ENCODE data around the gene LAMTOR5. TPM values are rescaled to one million over a fixed set of nuclear protein-coding genes. Genes with fewer than 3 reads are reported as not detected.

The LAMTOR5 gene
- polyA plus RNA-seq, 1 donor from 2014 or later, result 102 TPM

DNA sequence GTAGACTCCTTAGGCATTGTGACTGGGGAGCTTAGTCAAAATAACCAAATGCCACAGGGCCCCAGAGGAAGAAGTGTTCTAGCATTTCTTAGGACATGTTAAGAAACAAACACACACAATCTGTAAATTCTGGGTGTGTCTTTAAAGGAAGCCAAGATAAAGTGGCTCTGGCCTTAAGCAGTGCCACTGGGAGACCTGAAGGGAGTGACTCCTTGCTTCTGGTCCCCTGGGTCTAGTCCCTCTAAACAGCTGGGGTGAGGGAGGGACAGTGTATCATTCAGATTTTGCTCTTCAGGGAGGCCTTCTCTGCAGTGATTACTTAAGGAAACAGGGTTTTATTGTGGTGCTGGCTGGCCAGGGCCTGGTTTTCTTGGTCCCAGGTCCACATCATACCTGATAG is 34.4 kb upstream of the LAMTOR5 start:
- Histone ChIP-seq H3K4me2 (ENCODE audit: low read length) (no peak overlapping the region), H3K36me3 (ENCODE audit: insufficient read depth, low read length) (no peaks in the 10 kb centered on the region), H3F3A (ENCODE audit: insufficient read depth, low read length, poor library complexity, severe bottlenecking) (no peaks in the 10 kb centered on the region), H2AFZ (ENCODE audit: low read depth, low read length) (no peak overlapping the region), H3K27ac (ENCODE audit: low read length) (no peak overlapping the region), H4K20me1 (ENCODE audit: insufficient read depth) (no peaks in the 10 kb centered on the region), H3K79me2 (replicated peaks; ENCODE audit: insufficient read depth, low read length) (no peaks in the 10 kb centered on the region), H3K9me2 (ENCODE audit: insufficient read depth, low read length) (no peaks in the 10 kb centered on the region), H3K9me3 (ENCODE audit: low read length) (no peaks in the 10 kb centered on the region), H3K4me3 (ENCODE audit: low read length) (no peak overlapping the region), H3K9ac (ENCODE audit: low read length) (no peak overlapping the region), H3K27me3 (ENCODE audit: insufficient read depth, low read depth, low read length) (no peaks in the 10 kb centered on the region)
- TF ChIP-seq SMC3 (conservative IDR thresholded peaks at IDR 0.05; ENCODE audit: poor library complexity) (no peak), EZH2 (IDR thresholded peaks at IDR 0.05; ENCODE audit: borderline replicate concordance, insufficient read depth, low read length, poor library complexity, severe bottlenecking) (no peak), EP300 (conservative IDR thresholded peaks at IDR 0.05; ENCODE audit: poor library complexity, severe bottlenecking) (no peak), RAD21 (conservative IDR thresholded peaks at IDR 0.05) (no peak), MXI1 (conservative IDR thresholded peaks at IDR 0.05; ENCODE audit: poor library complexity, severe bottlenecking) (no peak), POLR2AphosphoS5 (IDR thresholded peaks at IDR 0.05) (no peak), TAF1 (IDR thresholded peaks at IDR 0.05; ENCODE audit: low read depth) (no peak)
- TF ChIP-seq, protein P1, sequence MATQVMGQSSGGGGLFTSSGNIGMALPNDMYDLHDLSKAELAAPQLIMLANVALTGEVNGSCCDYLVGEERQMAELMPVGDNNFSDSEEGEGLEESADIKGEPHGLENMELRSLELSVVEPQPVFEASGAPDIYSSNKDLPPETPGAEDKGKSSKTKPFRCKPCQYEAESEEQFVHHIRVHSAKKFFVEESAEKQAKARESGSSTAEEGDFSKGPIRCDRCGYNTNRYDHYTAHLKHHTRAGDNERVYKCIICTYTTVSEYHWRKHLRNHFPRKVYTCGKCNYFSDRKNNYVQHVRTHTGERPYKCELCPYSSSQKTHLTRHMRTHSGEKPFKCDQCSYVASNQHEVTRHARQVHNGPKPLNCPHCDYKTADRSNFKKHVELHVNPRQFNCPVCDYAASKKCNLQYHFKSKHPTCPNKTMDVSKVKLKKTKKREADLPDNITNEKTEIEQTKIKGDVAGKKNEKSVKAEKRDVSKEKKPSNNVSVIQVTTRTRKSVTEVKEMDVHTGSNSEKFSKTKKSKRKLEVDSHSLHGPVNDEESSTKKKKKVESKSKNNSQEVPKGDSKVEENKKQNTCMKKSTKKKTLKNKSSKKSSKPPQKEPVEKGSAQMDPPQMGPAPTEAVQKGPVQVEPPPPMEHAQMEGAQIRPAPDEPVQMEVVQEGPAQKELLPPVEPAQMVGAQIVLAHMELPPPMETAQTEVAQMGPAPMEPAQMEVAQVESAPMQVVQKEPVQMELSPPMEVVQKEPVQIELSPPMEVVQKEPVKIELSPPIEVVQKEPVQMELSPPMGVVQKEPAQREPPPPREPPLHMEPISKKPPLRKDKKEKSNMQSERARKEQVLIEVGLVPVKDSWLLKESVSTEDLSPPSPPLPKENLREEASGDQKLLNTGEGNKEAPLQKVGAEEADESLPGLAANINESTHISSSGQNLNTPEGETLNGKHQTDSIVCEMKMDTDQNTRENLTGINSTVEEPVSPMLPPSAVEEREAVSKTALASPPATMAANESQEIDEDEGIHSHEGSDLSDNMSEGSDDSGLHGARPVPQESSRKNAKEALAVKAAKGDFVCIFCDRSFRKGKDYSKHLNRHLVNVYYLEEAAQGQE (IDR thresholded peaks at IDR 0.05; ENCODE audit: borderline replicate concordance), result no peak
- TF ChIP-seq, protein P2, sequence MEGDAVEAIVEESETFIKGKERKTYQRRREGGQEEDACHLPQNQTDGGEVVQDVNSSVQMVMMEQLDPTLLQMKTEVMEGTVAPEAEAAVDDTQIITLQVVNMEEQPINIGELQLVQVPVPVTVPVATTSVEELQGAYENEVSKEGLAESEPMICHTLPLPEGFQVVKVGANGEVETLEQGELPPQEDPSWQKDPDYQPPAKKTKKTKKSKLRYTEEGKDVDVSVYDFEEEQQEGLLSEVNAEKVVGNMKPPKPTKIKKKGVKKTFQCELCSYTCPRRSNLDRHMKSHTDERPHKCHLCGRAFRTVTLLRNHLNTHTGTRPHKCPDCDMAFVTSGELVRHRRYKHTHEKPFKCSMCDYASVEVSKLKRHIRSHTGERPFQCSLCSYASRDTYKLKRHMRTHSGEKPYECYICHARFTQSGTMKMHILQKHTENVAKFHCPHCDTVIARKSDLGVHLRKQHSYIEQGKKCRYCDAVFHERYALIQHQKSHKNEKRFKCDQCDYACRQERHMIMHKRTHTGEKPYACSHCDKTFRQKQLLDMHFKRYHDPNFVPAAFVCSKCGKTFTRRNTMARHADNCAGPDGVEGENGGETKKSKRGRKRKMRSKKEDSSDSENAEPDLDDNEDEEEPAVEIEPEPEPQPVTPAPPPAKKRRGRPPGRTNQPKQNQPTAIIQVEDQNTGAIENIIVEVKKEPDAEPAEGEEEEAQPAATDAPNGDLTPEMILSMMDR (IDR thresholded peaks at IDR 0.05; ENCODE audit: poor library complexity, severe bottlenecking), result no peak

- no peak overlapping the region for H3K4me2 ChIP-seq (ENCODE audit: low read length)
Measured at GRCh38 chr1:110440877-110441276, 33.4 kb upstream of the LAMTOR5 start.

More at GRCh38 chr1:110440877-110441276, 33.4 kb upstream of the LAMTOR5 start:
- Histone ChIP-seq H3K4me3 (ENCODE audit: low read length) (no peak overlapping the region), H3K9ac (ENCODE audit: low read length) (no peak overlapping the region), H2AFZ (ENCODE audit: low read depth, low read length) (no peak overlapping the region), H3K79me2 (replicated peaks; ENCODE audit: insufficient read depth, low read length) (no peaks in the 10 kb centered on the region), H4K20me1 (ENCODE audit: insufficient read depth) (no peaks in the 10 kb centered on the region), H3K9me3 (ENCODE audit: low read length) (no peaks in the 10 kb centered on the region), H3K9me2 (ENCODE audit: insufficient read depth, low read length) (no peaks in the 10 kb centered on the region), H3K27me3 (ENCODE audit: insufficient read depth, low read depth, low read length) (no peaks in the 10 kb centered on the region), H3K27ac (ENCODE audit: low read length) (no peak overlapping the region), H3F3A (ENCODE audit: insufficient read depth, low read length, poor library complexity, severe bottlenecking) (no peaks in the 10 kb centered on the region), H3K36me3 (ENCODE audit: insufficient read depth, low read length) (no peaks in the 10 kb centered on the region)
- TF ChIP-seq RAD21 (conservative IDR thresholded peaks at IDR 0.05), result no peak
- TF ChIP-seq, protein P1 (IDR thresholded peaks at IDR 0.05; ENCODE audit: borderline replicate concordance), result no peak
- TF ChIP-seq EP300 (conservative IDR thresholded peaks at IDR 0.05; ENCODE audit: poor library complexity, severe bottlenecking), result no peak
- no peak for TF ChIP-seq POLR2AphosphoS5 (IDR thresholded peaks at IDR 0.05)
- TF ChIP-seq, protein P2 (IDR thresholded peaks at IDR 0.05; ENCODE audit: poor library complexity, severe bottlenecking), result no peak
- TF ChIP-seq SMC3 (conservative IDR thresholded peaks at IDR 0.05; ENCODE audit: poor library complexity), result no peak
- no peak for TF ChIP-seq MXI1 (conservative IDR thresholded peaks at IDR 0.05; ENCODE audit: poor library complexity, severe bottlenecking)
- TF ChIP-seq EZH2 (IDR thresholded peaks at IDR 0.05; ENCODE audit: borderline replicate concordance, insufficient read depth, low read length, poor library complexity, severe bottlenecking), result no peak
- TF ChIP-seq TAF1 (IDR thresholded peaks at IDR 0.05; ENCODE audit: low read depth), result no peak
